NCI-H1105 treated with DMSO at 0.1 percent for 48 hours (cell line): ENCODE results near the gene CTXN1.
"Not testable (repeated sequence)": the region's sequence is repeated elsewhere in the genome, so short reads cannot be mapped to it uniquely, and the experiment has no call there.

ENCODE experiments used
- DNase-seq: peaks from one replicate; lab custom pipeline; 2025; lab: John Stamatoyannopoulos, UW

The CTXN1 gene

GRCh38 chr19:7900401-7900870 lies 25.5 kb downstream of the CTXN1 start:
- no peak for DNase-seq

GRCh38 chr19:7899751-7900378 lies 26.1 kb downstream of the CTXN1 start:
- no peak for DNase-seq

GRCh38 chr19:7898967-7899366 lies 27.0 kb downstream of the CTXN1 start:
- DNase-seq = no peak

DNA sequence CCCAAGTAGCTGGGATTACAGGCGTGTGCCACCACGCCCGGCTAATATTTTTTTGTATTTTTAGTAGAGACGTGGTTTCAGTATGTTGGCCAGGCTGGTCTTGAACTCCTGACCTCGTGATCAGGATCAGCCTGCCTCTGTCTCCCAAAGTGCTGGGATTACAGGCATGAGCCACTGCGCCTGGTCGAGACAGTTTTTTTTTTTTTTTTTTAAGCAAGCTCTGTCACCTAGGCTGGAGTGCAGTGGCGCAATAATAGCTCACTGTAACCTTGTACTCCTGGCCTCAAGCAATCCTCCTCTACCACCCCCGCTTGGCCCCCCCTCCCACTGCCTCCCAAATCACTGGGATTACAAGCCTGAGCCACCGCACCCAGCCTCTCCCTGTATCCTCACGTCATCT lies 28.6 kb downstream of the CTXN1 start:
- DNase-seq = no peak

GRCh38 chr19:7895565-7895964 lies 30.4 kb downstream of the CTXN1 start:
- DNase-seq = no peak

DNA sequence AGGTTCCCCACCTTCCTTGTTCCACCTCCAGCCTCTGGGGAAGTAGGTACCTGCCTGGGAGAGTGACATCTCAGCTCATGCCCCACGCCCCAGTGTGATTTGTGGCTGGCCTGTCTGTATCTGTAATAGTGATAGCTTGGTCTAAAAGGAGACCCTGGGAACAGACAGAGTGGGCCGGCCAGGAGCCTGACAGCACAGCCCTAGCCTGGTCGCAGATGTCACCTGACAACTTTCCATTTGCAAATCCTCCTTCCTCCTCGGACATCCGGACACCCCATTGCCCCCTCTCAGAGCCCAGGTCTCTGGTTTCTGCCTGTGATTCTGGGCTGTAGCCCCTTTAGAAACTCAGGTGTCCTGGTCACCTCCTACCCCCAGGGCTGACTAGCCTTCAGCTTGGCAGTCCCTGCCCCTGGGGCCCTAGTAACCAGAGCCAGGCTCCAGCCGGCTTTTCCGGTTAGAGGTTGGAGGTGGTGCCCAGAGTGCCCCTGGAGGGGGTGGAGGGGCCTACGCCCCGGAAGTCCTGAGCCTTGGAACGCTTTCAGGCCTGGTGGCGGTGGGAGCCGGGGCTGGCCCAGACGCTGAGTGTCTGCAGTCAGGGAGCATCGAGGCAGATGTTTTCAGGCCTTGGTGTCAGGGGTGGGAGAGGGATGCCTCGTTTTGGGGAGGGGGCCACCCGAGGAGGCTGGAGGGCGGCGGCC lies 31.2 kb downstream of the CTXN1 start:
- no peak for DNase-seq

- not testable (repeated sequence) for DNase-seq
Observed at GRCh38 chr19:7893362-7894101, 32.4 kb downstream of the CTXN1 start.

DNA sequence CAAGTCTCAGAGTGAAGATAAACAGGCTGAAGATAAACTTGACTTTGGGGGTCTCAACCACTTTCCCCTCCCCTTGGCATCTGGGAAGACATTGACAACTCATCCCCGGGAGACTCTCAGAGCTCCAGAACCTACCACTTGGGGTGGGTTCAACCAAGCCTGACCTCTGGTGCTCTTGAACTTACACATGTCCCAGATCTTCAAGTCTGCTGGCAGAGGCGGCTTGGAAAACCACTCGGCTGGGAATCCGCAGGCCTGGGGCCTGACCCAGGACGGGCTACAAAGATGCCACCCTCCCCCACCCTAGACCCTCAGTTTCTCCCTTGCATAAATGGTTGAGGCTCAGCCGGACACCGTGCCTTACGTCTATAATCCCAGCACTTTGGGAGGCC lies 37.1 kb downstream of the CTXN1 start:
- DNase-seq = no peak

DNA sequence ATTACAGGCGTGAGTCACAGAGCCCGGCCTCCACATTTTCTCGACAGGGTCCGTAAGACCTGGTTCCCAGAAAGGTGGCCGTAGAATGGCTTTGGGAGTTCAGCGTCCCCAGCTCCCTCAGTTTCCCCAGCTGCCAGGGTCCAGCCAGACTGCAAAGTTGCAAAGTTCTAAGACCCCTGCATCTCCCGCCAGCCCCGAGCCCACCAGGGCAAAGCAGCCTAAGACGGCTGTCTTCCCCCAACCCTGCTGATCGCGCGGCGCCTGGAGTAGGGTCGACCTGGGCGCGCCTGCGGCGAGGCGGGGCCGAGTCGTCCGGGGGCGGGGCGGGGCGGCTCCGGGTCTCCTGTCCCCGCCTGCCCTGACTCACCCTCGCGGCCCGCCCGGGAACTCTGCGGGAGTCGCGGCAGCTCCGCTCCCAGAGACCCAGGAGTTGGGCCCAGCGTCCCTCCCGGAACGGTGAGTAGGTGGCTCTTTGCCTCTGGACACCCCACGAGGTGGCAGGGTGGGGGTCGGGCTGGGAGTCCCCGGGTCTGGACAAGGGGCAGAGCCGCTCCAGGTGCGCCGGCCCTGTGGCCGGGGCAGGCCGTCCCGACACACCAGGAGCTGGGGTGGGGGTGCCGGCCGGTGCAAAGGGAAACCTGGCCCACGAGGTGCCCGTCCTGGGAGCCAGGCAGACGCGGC lies 37.6 kb downstream of the CTXN1 start, which contains the start of gene LRRC8E:
Gene LRRC8E (plus strand): TSS at position 366 of the 681 bp plus-strand sequence. CDS start 7,094 bp downstream, outside the sequence.
- DNase-seq = no peak

DNA sequence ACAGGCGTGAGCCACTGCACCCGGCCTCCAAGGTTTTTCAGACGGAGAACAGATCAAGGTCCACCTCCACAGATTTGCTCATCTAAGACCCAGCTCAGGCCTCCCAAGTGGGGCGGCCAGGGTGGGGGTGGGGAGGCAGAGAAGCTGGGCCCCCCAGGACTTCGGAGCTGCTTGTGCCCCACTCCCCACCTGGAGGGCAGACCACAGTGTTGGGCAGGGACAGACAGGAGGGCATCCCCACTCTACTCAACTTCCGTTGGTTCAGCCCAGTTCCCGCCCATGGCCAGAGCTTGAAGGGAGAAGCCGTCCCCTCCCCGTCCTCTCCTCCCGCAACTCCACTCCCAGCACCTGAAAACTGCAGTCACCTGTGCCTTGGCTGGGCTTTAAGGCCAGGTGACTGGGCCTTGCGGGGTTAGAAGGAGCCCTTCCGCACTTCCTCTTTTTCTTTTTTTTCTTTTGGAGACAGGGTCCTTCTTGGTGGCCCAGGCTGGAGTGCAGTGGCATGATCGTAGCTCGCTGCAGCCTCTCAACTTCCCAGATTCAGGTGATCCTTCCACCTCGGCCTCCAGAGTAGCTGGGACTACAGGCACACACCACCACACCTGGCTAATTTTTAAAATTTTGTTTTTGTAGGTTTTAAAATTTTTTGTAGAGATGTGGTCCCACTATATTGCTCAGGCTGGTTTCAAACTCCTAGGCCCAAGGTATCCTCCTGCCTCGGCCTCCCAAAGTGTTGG lies 38.4 kb downstream of the CTXN1 start:
- no peak for DNase-seq

- no peak for DNase-seq
Observed at GRCh38 chr19:7885818-7886217, 40.1 kb downstream of the CTXN1 start.

DNA sequence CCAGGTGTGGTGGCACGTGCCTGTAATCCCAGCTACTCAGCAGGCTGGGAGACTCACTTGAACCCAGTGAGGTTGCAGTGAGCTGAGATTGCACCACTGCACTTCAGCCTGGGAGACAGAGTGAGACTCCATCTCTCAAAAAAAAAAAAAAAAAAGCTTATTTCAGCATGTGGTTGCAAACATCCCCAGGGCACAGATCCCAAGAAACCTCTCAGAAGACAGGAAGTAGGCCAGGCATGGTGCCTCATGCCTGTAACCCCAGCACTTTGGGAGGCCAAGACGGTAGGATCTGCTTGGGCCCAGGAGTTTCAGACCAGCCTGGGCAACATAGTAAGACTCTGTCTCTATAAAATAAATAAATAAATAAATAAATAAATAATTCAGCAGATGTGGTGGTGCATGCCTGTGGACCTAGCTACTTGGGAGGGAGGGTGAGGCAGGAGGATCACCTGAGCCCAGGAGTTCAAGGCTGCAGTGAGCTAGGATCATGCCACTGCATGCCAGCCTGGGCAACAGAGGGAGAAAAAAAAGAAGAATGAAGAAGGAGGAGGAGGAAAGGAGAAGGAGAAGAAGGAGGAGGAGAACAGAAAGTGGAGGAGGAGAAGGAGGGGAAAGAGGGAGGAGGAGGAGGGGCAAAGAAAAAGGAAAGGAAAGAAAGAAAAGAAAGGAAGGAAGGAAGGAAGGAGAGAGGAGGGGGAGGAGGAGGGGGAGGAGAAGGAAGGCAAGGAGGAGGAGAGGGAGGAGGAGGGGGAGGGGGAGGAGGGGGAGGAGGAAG lies 42.0 kb downstream of the CTXN1 start:
- DNase-seq = no peak

DNA sequence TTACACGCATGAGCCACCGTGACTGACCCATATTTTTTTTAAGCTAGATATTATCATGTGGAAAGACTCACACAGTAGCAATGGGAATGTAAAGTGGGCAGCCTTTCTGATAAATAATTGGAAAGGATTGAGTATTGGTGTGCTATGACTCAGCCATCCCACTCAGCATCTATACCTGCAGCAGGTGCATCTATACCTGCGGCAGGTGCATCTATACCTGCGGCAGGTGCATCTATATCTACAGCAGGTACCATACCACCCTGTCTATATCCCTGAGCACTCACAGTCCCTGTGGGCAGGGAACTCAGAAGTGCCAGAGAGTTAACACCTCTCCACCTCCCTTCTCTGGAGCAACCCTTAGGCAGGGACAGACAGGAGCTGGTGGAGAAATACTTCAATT lies 42.8 kb downstream of the CTXN1 start:
- no peak for DNase-seq

DNA sequence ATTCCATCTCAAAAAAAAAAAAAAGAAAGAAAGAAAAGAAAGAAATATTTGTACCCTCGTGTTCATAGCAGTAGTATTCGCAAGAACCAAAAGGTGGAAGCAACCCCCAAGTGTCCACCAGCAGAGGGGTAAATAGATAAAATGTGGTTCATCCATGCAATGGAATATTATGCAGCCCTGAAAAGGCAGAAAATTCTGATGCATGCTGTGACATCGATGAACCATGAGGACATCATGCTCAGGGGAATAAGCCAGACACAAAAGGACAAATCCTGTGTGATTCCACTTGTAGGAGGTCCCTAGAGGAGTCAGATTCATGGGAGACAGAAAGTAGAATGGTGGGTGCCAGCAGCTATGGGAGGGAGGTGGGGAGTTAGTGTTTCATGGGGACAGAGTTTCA lies 44.0 kb downstream of the CTXN1 start:
- DNase-seq = no peak

DNA sequence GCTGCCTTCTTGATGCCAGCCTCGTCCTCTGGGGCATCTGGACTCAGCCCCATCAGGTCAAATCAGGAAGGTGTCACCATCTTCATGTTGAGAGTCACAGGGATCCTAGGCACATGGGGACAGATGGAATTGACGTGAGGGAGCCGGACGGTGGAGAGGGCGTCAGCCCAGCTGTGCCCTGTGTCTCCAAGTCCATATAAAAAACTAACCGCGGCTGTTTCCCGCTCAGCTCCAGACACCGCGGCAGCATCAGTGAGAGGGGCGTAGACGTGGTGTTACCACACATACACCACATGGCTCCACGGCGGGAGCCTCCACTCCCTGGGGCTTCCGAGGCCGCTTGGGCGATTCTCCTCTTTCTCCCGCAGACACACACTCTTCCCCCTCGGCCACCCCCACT lies 46.1 kb downstream of the CTXN1 start:
- DNase-seq = no peak

- no peak for DNase-seq
Observed at GRCh38 chr19:7879111-7879807, 46.7 kb downstream of the CTXN1 start.

DNA sequence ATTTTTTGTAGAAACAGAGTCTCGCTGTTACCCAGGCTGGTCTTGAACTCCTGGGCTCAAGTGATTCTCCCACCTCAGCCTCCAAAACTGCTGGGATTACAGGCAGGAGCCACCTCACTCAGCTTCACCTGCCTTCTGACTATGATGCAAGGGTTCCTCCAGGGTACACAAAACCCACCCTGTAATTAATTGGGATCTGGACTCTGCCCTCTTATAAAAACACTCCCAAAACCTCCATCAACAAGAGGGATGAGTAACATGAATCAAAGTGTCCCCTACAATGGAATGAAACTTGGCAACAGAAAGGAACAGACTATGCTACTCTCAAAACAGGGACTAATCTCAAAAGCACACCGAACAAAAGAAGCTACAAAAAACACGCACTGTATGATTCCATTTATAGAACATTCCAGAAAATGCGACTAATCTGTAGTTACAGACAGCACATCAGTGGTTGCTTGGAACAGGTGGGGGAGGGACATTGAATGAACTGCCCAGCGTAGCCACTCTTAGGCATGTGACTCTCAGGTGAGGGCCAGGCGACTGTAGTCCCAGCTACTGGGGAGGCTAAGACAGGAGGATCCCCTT lies 48.6 kb downstream of the CTXN1 start:
- DNase-seq = no peak

DNA sequence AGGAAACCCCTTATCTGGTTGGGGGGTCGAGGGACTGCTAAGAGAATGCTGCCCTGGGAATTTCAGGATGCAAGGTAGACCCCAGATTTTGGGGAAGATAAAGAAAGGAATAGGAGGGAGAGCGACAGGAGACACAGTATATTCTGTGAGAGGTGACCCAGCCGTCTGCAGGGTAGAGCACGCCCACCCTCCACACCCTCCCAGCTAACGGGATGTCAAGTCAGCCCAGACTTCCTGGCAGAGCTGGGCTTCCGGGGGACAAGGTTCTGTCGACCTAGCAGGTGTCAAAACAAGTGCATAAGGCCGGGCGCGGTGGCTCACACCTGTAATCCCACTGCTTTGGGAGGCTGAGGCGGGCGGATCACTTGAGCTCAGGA lies 51.0 kb downstream of the CTXN1 start:
- DNase-seq = no peak
